ENCODE results near the gene CMKLR1.

The CMKLR1 gene

DNA sequence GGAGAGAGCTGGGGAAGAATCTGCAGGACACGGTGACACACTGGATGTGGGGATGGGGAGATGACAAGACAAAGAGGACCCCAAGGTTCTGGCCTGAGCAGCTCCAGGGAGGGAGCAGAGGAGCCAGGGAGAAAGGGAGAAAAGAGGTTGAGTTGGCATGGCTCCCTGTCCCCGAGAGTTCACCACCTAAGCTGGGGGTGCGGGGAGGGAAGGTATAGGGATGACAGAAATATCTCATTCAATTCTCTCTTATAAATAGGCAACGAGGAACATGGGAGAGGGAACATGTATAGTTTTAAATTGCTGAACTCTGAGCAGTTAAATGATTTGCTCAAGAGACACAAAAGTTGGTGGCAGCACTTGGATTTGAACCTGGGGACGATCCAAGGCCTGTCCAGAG is 85.1 kb downstream of the CMKLR1 start:
- DNase-seq: no peak
- in situ Hi-C loops (cut with HindIII; ENCODE audit: low pct_ligation_motif_present, low pct_unique_long_range_greater_than_20kb, low sequenced_read_pairs): no loop called here

GRCh38 chr12:108253540-108253939 is 85.6 kb downstream of the CMKLR1 start:
- DNase-seq: no peak
- in situ Hi-C loops (cut with HindIII; ENCODE audit: low pct_ligation_motif_present, low pct_unique_long_range_greater_than_20kb, low sequenced_read_pairs): no loop called here

- no peak for DNase-seq
- in situ Hi-C loops (cut with HindIII; ENCODE audit: low pct_ligation_motif_present, low pct_unique_long_range_greater_than_20kb, low sequenced_read_pairs): no loop called here
Observed at GRCh38 chr12:108252523-108252922, 86.6 kb downstream of the CMKLR1 start.

DNA sequence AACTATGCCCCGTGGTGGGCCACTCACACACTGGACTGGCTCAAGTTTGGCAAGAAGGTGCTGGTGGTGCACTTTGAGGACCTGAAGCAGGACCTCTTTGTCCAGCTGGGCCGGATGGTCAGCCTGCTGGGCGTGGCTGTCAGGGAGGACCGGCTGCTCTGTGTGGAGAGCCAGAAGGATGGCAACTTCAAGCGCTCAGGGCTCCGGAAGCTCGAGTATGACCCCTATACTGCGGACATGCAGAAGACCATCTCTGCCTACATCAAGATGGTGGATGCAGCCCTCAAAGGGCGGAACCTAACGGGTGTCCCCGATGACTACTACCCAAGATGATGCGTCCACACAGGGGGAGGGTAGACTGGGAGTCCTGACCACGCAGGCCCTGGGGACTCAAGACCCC is 91.1 kb downstream of the CMKLR1 start:
- DNase-seq: no peak
- in situ Hi-C loops (cut with HindIII; ENCODE audit: low pct_ligation_motif_present, low pct_unique_long_range_greater_than_20kb, low sequenced_read_pairs): no loop called here

DNA sequence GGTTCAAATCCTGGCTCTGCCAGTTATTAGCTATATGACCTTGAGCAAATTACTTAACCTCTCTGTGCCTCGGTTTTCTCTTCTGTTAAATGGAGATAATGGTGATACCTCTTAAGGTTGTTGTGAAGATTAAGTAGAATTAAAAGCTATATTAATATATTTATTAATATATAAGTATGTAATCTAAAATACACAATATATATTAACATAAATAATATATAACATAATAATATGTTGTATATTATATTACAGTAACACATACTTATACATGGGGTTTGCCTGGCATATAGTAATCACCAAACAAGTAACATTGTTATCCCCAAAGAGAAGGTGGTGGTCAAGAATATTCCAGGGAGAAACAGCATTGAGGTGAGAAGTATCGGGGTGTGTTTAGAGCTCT is 92.0 kb downstream of the CMKLR1 start:
- in situ Hi-C loops (cut with HindIII; ENCODE audit: low pct_ligation_motif_present, low pct_unique_long_range_greater_than_20kb, low sequenced_read_pairs): no loop called here
- DNase-seq: no peak

- no peak for DNase-seq
- in situ Hi-C loops (cut with HindIII; ENCODE audit: low pct_ligation_motif_present, low pct_unique_long_range_greater_than_20kb, low sequenced_read_pairs): no loop called here
Observed at GRCh38 chr12:108241986-108242703, 97.0 kb downstream of the CMKLR1 start.

DNA sequence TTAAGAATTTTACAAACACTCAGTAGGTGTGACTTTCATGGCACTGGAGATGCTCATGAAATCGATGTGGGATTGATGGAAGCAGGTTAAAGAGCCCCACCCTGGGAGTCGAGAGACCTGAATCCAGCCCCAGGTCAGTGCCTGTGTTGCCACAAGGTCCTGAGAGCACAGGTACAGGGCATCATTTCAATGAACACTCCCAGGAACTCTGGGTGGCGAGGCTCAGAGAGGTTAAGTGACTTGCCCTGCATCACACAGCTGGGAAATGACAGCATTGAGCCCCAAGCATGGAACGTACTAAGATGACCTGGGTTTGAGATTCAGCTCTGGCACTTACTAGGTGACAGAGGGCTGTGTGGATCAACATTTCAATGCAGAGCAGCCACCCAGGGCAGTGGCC is 98.2 kb downstream of the CMKLR1 start:
- in situ Hi-C loops (cut with HindIII; ENCODE audit: low pct_ligation_motif_present, low pct_unique_long_range_greater_than_20kb, low sequenced_read_pairs): no loop called here
- no peak for DNase-seq

DNA sequence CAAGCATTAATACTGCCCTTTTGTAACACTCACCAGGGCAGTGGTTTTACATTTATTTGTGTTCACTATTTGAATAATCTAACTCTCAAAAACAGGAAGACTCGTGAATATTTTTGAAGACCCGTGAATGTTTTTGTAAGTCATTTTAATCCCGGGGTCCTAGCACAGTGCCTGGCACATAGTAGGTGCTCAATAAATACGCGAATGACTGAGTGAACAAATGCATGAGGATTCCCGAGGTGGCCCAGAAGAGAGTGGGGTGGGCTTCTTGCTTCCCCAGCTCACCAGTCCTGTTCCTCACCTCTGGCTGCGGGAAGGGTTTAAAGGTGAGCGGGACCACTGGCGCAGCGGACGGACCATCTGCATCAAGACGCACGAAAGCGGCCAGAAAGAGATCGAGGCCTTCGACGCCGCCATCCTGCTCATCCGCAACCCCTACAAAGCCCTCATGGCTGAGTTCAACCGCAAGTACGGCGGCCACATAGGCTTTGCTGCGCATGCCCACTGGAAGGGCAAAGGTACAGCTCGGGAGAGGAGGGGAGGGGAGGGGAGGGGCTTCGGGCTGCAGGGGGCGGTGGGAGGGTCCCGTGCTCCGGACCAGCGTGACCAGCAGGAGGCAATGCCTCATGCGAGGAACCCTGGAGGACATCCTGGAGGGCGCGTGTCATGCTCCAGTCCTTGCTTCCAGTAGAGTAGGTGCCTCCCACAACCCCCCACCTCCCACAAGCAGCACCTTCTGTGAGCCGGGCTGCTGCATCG is 98.9 kb downstream of the CMKLR1 start:
- in situ Hi-C loops (cut with HindIII; ENCODE audit: low pct_ligation_motif_present, low pct_unique_long_range_greater_than_20kb, low sequenced_read_pairs): no loop called here

GRCh38 chr12:108239378-108239777 is 99.7 kb downstream of the CMKLR1 start:
- in situ Hi-C loops (cut with HindIII; ENCODE audit: low pct_ligation_motif_present, low pct_unique_long_range_greater_than_20kb, low sequenced_read_pairs): no loop called here
- no peak for DNase-seq

More for the DNA sequence above, 98.9 kb downstream of the CMKLR1 start:
- no peak for DNase-seq

DNA sequence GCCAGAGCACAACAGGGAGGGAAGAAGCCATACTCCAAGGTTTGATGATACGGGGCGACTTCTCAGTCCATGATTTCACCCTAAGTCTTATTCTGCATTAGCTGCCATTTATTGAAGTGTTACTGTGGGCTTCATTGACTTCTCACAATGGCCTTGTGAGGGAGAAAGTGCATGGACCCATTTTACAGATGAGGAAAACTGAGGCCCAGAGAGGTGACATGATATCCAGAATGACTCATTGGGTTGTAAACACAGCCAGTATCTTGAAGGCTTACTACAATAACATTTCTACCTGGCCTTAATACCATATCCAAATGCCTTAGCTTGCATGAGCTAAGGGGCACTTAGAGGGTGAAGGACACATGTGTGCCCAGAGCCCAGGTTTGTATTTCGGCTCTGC is 100.6 kb downstream of the CMKLR1 start:
- in situ Hi-C loops (cut with HindIII; ENCODE audit: low pct_ligation_motif_present, low pct_unique_long_range_greater_than_20kb, low sequenced_read_pairs): no loop called here
- DNase-seq: no peak
